Occipital lobe (tissue), 2 donors: ENCODE results near the gene EPOP. TPM values are rescaled to one million over a fixed set of nuclear protein-coding genes. Genes with fewer than 3 reads are reported as not detected.
A peak's percentile ranks its signal among the peaks of the same experiment; 100 is the strongest.

ENCODE experiments used
- DNase-seq: peaks from one replicate; lab custom pipeline; 2025; lab: John Stamatoyannopoulos, UW
- total RNA-seq: library from RNA; depleted of rRNA; stranded (reverse); fragments of >200 nt; gene quantifications from one replicate; pipeline ENCODE4 v1.2.3, GENCODE V29; 2014

The EPOP gene
- total RNA-seq, 1 donor from 2014 or later = 1.6 TPM

DNA sequence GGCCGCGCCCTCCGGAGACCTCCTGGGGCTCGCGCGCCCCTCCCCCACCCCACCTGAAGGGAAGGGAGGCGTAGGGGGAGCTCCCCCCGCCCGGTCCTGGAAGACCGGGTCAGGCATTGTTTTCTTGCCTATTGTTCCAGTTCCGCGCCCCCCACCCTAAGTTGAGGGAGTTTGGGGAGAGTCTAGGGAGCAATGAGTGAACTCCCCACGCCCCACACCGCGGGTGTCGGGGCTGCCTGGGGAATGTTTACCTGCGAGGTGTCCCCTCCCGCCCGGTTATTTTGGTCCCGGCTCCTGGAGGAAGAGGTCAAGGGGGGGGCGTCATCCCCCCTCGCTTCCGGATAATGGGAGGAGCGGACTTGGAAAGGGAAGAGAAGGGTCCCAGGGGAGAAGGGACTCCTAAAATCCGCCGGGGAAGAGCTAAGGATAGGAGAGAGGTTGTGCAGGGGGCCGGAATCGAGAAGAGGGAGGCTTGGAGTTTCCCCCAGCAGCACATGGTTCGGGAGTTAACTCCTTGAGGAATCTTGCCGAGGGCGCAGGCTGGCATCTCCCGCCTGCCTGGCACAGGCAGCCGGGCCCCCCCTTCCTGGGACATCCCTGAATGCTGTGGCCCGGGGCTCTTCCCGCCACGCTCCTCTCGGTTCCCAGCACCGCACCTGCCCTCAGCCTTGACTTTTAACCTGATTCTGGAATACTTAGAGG, 31.2 kb upstream of the EPOP start:
- no peak for DNase-seq

DNA sequence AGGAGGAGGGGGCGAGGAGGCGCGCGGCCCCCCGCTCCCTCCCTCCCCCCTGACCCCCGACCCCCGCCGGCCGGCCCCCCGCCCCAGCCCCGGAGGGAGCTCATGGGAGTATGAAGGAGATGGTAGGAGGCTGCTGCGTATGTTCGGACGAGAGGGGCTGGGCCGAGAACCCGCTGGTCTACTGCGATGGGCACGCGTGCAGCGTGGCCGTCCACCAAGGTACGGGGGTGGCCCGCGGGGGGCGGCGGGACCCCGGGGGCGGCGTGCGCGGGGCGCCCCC, 30.7 kb upstream of the EPOP start:
- no peak for DNase-seq

DNA sequence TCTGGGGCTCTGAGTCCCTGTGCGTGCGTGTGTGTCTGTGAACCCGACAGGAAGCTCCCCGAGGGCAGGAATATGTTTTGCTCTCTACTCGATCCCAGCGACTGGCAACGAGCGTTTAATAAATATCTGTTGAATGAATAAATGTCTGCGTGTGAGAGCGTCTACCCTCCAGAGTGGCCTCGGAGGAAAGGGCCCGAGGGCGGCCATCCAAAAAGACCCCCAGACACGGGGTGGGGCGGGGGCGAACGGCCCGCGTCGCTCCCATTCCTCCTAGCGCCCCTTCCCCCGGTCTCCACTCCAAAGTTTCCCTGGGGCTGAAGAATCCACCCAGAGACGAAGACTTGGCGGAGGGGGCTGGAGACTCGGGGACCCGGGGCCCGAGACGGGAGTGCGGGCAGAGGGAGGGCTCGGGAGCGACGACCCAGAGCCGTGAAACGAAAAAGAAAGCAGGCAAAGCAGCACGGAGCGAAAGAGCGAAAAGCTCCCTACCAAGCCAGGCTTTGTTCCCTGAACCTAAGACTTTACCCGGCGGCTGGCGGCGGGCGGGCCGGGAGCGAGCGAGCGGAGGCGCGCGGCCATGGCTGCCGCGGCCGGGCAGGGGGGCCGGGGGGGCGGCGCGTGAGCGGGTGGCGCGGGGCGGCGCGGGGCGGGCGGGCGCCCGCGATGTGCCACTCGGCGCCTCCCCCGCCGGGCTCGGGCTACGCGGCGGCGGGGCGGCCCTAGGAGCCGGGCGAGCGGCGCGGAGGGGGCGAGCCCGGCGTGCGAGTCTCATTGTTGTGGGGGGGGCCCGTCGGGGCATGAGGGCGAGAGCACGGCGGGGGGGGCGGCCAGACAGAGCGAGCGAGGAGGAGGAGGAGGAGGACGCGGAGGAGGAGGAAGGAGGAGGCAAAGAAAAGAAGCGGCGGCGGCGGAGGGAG, 30.1 kb upstream of the EPOP start, which contains the start of gene MLLT6:
MLLT6 (plus strand) TSS at position 668 of the 917 bp plus-strand sequence. CDS start 360 bp downstream, outside the sequence.
- peak; percentile 67 for DNase-seq

DNA sequence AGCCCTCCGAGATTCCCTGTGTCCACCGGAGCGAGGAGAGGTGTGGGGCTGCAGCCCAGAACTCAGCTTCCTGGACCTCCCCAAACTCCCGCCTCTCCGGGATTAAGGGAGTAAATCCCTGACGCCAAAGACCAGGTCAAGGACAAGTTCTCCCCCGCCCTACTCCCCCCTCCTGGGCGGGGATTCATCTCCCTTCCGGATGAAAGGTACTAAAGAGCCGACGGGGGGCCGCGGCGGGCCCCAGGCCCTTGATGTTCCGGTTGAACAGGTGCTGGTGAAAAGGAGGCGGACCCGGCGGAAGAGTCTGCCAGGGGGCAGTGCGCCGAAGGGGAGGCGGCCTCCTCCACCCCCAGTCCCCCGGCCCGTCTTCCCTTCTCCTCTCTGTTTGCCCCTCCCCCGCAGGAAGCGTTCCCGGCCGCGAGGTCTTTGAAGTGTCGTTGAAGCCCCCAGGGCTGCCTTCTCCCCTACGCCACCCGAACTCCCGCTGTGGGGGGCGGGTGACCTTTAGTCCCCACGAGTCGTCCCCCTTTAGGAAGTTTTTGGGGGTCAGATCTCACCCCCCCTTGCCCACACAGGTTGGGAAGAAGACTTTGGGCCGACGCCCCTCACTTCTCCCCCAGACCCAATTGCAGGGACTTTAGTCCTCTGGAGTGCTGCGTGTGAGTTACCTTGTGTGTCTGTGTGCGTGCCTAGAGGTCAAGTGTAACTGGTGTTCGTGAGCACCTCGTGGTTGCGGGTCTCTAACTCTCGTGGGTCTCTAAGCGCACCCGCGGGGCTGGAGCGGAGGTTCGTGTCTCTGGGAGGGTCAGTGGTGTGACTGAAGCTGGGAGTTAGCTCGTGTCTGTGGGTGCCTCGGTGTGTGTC, 29.2 kb upstream of the EPOP start:
- DNase-seq = no peak

DNA sequence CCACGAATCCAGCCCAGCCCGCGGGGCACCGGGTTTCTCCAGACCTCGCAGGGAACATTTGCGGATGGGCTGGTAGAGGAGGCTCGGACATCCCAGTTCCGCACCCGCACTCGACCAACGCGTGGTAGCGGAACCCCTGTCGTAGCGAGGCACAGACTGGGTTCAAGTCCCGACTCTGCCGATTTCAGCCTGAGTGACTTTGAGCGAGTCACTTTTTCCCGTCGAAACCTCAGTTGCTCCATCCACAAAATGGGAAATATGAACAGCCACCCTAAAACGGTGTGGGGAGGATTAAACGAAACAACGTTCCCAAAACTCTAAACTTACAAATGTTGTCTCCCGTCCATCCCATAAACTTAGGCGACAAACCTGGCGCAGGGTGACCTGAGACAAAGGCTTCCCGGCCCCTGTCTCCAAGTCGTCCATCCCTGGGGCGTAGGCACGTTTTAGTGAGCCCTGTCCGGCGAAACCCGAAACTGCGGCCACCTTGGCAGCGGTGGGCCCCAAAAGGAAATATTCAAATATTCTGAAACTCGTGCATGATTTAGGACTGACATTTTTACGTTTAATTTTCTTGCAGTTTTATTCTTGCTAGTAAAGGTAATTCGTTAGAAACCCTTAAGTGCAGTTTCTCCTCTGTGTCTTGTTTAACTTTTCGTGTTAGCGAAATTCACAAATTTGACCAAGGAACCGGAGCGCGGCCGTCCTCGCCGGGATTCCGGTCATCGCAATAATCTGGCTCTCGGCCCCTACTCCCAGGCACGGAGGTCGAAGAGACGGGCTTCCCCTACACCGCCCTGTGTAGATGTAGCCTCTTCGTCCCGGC, 28.4 kb upstream of the EPOP start:
- DNase-seq = no peak

DNA sequence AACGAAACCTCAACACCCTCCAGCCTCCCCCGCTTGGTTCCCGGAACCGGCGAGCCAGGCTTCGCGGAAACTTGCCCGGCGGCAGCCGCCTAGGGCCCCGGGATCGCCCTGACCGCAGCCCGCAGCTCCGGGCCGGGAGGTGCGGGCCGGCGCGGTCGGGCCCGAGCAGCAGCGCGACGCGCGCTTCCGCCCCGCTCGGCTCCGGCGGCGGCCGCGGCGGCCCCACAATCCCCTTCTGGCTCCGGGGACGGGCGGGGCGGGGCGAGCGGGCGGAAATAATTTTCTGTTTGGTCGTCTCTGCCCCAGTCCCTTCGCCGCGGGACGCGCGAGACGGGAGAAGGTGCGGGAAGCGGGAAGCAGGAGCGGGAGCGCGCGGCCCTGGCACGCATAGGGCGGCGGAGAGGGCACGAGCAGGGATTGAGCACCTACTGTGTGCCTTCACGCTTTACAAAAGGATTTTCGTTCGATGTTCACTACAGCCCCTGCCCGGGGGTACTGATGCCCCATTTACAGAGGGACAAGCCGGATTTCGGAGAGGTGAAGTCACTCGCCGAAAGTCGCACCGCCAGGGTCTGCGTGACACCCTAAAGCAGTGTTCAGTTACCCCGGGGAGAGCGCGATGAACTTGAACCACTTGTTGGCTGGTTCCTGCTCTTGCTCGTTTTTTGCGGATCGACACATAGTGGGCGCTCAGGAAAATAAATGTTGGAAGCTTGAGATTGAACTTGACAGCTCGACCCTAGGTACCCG, 27.6 kb upstream of the EPOP start:
- DNase-seq = peak; percentile 79

DNA sequence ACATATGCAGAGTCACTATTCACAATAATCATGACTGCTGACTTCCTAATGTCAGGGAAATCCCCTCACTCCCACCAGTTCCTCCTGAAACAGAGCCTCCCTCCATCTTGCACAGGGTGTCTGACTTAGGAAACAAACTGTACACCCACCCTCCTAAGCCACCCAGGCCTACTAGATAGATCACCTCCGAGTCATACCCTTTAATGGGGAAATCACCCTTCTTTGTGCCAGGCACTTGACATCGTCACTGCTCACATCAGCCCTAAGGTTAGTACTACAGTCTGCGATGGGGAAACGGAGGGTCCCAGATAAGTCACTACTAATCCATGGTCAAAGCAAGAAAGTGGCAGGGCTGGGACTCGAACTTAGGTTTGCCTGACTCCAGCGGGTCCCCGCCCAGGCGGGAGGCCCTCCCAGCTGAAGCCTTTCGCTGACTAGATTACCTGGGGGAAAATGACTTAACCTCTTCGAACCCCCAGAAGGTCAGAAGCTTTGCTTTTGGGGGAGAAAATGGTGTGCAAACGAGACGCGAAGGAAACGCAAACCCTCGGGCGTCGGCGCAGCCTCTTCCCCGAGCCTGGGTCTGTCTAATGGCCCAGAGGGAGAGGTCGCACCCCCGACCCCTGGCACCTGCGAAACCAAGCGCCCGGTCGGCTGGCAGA, 26.9 kb upstream of the EPOP start:
- DNase-seq = no peak

DNA sequence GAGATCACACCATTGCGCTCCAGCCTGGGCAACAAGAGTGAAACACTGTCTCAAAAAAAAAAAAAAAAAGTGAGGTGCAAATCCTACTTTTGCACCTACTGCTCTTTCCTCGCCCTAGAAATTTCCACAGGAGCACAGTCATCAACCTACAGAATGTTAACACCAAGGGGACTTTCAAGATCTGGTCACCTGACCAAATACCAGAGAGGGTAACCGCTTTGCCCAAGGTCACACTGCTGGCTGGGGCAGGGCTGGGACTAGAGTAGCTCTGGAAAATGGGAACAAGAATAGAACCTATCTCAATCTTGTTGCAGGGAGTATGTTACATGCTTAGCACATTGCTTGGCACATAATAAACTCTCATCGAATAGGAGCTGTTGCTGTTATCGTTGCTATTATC, 24.0 kb upstream of the EPOP start:
- no peak for DNase-seq

DNA sequence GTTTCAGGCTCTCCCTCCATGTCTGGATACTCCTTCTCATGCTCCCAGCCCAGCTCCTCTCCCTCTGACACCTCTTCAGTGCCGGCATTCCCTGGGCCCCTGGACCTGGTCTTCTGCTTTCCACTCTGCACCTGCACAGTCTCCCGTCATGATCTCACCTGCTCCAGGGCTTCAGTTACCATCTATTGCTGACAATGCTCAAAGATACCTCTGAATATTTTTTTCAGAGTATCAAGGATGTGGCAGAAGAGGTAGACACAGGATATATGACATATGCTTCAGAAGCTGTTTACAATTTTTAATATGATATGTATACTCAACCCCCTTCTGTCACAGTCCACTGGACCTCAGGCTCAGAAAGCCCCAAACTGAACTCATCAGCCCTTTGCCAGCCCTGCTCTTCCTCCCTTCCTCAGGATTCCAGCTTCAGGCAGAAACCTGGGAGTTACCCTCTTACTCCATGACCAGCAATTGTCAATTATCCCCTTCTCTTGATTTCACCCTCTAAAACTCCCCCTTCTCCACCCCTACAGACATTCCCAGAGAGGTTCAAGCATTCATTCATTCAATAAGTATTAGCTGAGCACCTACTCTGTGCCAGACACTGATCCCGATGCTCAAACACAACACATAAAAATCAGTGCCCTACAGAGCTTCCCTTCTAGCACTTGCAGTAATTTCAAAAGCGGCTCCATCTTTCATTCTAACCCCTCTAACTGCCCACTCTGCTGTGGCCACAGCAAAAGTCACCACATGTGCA, 22.5 kb upstream of the EPOP start:
- no peak for DNase-seq

DNA sequence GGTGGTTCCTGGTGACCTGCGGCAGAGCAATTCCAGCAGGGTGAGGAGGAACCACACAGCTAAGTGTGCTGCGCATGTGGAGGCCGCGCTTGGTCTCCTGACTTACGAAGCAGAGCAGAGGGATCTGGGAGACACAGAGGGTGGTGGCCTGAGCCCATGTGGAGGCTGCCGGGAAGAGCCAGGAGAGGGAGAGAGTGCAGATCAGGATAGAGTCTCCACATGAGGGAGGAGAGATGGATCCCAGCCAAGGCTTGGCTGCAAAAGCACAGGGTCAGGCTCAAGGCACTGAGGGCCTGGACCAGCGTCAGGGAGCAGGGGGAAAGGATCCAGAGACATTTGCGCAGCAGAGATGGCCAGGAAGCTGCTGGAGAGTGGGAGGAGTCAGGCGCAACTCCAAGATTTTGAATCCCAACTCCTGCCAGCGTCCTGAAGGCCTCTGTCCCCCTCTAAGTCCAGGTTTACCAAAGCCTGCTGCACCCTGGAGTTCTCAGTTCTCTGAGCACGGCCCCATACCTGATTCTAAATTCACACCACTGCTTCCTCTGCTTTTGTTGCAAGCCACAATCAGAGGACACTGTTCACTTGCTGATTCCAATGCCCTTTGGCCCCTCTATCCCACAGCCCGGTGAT, 19.1 kb upstream of the EPOP start:
- DNase-seq = no peak

DNA sequence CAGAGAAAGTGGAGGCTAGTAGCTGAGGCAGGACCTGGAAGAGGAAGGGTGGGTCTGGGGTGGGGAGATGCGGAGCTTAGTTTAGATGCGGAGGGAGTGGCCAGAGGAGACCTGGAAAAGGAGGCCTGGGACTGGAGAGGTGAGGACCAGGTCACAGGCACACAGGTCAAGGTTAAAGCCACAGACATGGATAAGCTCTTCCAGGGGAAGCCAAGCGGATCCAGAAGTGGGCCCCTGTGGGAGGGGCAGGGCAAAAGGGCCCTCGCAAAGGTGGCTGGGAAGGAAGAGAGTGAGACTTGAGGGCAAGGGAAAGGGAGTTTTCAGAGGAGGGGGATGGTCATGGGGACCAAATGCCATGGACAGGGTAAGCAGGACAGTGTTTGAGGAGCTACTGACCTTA, 16.4 kb upstream of the EPOP start:
- no peak for DNase-seq

DNA sequence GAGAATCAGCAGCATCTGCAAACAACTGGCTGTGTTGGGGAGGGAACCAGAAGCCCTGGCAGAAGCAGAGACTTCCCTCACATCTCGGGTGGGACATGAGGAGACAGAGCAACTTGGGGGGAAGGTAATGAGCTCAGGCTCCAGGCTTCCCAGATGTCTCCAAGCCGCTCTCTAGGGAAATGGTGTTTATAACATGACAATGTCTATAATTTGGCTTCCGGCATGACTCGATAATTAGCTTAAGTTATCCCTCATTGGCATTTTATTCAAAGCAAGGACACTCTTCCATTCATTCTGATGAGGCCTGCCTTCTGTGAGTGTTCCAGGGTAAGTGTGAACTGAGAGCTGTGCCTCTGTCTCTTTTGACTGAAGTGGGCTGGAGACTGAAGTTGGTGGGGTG, 15.6 kb upstream of the EPOP start:
- no peak for DNase-seq

DNA sequence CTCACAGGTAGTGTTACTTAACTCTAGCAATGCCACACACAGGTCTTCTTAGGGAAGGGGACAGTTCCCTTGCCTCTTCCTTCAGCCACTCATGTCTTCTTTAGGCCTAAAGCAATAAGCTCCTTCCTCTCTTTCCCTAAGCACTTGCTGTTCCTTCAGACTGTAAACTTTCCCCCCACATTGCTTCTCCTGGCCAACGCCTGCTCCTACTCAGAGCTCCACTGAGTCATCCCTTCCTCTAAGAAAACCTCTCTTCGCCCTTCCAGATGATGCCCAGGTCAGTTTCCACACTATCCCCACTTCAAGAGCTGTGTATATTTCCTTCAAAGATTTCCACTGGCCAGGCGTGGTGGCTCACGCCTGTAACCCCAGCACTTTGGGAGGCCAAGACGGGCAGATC, 12.5 kb upstream of the EPOP start:
- no peak for DNase-seq

DNA sequence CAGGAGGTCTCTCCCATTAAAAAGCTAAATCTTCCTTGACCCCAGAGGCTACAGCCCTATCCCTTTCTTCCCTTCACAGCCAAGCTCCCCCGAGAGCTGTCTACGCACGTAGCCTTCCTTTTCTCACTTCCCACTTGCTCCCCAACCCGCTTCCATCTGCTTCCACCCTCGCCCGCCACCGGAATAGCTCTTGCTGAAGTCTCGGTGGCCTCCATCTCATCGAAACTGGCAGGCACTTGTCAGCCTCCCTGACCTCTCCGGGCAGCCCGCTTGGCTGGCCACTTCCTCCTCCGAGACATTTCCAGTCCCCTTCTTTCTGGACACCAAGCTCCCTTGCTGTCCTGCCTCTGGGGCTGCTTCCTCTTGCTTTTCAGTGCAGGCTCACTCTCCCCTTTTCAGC, 10.7 kb upstream of the EPOP start:
- DNase-seq = peak; percentile 38

DNA sequence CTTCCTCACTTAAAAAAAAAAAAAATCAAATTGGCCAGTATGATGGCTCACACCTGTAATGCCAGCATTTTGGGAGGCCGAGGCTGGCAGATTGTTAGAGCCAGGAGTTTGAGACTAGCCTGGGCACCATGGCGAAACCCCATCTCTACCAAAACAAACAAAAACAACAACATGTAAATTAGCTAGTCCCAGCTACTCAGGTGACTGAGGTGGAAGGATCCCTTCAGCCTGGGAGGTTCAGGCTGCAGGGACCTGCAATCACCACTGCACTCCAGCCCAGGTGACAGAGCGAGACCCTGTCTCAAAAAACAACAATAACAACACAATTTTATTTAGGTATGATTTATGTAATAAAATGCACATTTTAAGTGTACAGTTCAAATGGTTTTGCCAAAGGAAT, 6.3 kb upstream of the EPOP start:
- DNase-seq = no peak

DNA sequence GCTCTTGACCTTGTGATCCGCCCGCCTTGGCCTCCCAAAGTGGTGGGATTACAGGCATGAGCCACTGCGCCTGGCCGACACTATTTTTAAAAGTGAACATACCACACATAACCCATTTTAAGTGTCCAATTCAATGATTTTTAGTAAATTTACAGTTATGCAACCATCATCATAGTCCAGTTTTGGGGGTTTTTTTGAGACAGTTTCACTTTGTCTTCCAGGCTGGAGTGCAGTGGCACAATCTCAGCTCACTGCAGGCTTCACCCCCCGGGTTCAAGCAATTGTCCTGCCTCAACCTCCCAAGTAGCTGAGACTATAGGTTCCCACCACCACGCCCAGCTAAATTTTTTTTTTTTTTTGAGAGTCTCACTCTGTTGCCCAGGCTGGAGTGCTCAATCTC, 3.1 kb upstream of the EPOP start:
- no peak for DNase-seq

DNA sequence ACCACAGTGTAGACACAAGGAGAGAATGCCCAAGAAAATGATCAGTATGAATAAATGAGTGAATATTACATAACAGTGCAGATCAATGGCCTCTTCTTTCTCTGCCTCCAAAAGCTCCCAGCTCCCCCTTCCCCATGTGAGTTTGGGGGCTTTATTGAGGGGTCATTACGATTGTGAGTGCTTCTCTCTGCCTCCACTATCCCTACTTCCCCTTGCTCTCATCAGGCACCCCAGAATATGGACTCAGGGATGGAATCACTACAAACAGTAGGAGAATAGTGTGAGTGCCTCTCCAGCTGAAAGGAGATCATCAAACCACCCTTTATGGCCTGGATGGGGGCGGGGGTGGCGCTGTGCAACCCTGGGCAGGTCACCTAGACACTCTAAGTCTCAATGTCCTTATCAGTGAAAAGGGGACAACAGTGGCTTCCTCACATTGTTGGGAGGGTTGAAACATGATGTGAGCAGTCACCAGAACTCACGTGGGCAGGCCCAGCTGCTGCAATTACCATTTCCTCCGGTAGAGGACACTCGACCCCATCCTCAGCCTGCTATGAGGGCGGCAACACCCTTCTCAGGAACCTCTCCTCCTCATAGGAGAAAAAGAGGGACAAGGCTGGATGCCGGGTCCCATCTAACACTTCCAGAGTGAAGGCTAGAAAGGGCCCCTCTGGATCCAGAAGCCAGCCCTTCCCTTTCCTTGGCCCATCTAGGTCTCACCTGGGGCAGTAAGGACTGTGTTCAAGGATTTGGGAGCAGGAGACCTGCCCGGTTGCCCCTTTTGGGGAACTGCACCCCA, 2.1 kb upstream of the EPOP start:
- DNase-seq = peak; percentile 81
